Brain microvascular endothelial cell (primary cell): Measurements from ENCODE around the gene SMIM14.
A peak's percentile ranks its signal among the peaks of the same experiment; 100 is the strongest.

Experiments
- DNase-seq: peaks from one replicate; pipeline ENCODE4 v3.0.0-alpha.2; 2020
- H3K27ac ChIP-seq: fragments of 250-450 bp; sonication (Bioruptor Pico); 2 replicates; pipeline ENCODE4 v1.5.1; 2020; ENCODE audit warnings: mild to moderate bottlenecking, moderate library complexity
- H3K27me3 ChIP-seq: fragments of 250-450 bp; sonication (Bioruptor Pico); replicated peaks from 2 replicates; pipeline ENCODE4 v1.5.1; 2020; ENCODE audit warnings: mild to moderate bottlenecking
- H3K36me3 ChIP-seq: fragments of 250-450 bp; sonication (Bioruptor Pico); replicated peaks from 2 replicates; pipeline ENCODE4 v1.5.1; 2020; ENCODE audit warnings: mild to moderate bottlenecking
- H3K4me3 ChIP-seq: 2 replicates; pipeline ENCODE4 v1.5.1; 2011; ENCODE audit warnings: low read depth, mild to moderate bottlenecking, control low read depth, low read length, moderate library complexity
- CTCF ChIP-seq: IDR thresholded peaks from 2 replicates; pipeline ENCODE4 v1.5.1; 2011; ENCODE audit warnings: low read depth, mild to moderate bottlenecking, moderate library complexity, low read length, control low read depth, inconsistent platforms; ENCODE audit errors: missing control alignments
- in situ Hi-C: cut with HindIII; loops from 2 replicates; pipeline ENCODE4 v1.10.0; 2017; ENCODE audit warnings: low sequenced_read_pairs, low pct_ligation_motif_present

SMIM14 gene

GRCh38 chr4:39525822-39526690 is 112.6 kb downstream of the SMIM14 start:
- no peak for DNase-seq
- in situ Hi-C loops, result no loop called here
- peak overlapping the region; percentile 95 for H3K27ac ChIP-seq
- H3K27me3 ChIP-seq, result no peaks in the 10 kb centered on the region
- H3K36me3 ChIP-seq, result no peaks in the 10 kb centered on the region
- TF ChIP-seq CTCF, result no peak
- H3K4me3 ChIP-seq, result peak overlapping the region; percentile 91

- peak overlapping the region; percentile 12 for H3K4me3 ChIP-seq
- no peak for DNase-seq
- peaks cover 9% of the 10 kb centered on the region for H3K36me3 ChIP-seq
- TF ChIP-seq CTCF, result no peak
- H3K27ac ChIP-seq, result peak overlapping the region; percentile 72
- H3K27me3 ChIP-seq, result no peaks in the 10 kb centered on the region
- in situ Hi-C loops, result no loop called here
These were observed 114.3 kb downstream of the SMIM14 start for GRCh38 chr4:39524161-39524957.

GRCh38 chr4:39522068-39522467 is 116.6 kb downstream of the SMIM14 start:
- H3K27ac ChIP-seq, result peak overlapping the region; percentile 72

GRCh38 chr4:39521253-39521919 is 117.3 kb downstream of the SMIM14 start:
- DNase-seq, result no peak
- Histone ChIP-seq H3K27ac (peak overlapping the region; percentile 72), H3K4me3 (peak overlapping the region; percentile 0), H3K27me3 (no peaks in the 10 kb centered on the region), H3K36me3 (peaks cover 30% of the 10 kb centered on the region)
- in situ Hi-C loops, result no loop called here
- TF ChIP-seq CTCF, result no peak

More at GRCh38 chr4:39522068-39522467, 116.6 kb downstream of the SMIM14 start:
- H3K4me3 ChIP-seq, result no peak overlapping the region
- in situ Hi-C loops, result no loop called here
- no peaks in the 10 kb centered on the region for H3K27me3 ChIP-seq
- H3K36me3 ChIP-seq, result peaks cover 28% of the 10 kb centered on the region
- no peak for DNase-seq
- no peak for TF ChIP-seq CTCF

- TF ChIP-seq CTCF, result no peak
- H3K27ac ChIP-seq, result no peak overlapping the region
These were observed 120.2 kb downstream of the SMIM14 start for GRCh38 chr4:39518484-39518883.

More at GRCh38 chr4:39518484-39518883, 120.2 kb downstream of the SMIM14 start:
- Histone ChIP-seq H3K36me3 (peaks cover 52% of the 10 kb centered on the region), H3K27me3 (no peaks in the 10 kb centered on the region), H3K4me3 (no peak overlapping the region)
- in situ Hi-C loops, result no loop called here
- DNase-seq, result no peak
